GM23248 (cell line): ENCODE results near the gene MAP3K4. TPM values are rescaled to one million over a fixed set of nuclear protein-coding genes. Genes with fewer than 3 reads are reported as not detected.
A peak's percentile ranks its signal among the peaks of the same experiment; 100 is the strongest.
"Not testable (repeated sequence)": the region's sequence is repeated elsewhere in the genome, so short reads cannot be mapped to it uniquely, and the experiment has no call there.

Source experiments
- DNase-seq: peaks from one replicate; pipeline ENCODE4 v3.0.0-alpha.2; 2015
- H2AFZ ChIP-seq: fragments of 200-600 bp; sonication (generic); 2 replicates; pipeline ENCODE4 v1.6.1; 2016; ENCODE audit warnings: antibody characterized with exemption
- H3F3A ChIP-seq: fragments of 200-600 bp; sonication (generic); 2 replicates; pipeline ENCODE4 v1.6.1; 2016; ENCODE audit warnings: mild to moderate bottlenecking, antibody characterized with exemption, mixed run types; ENCODE audit not compliant: insufficient read depth
- H3K27ac ChIP-seq: fragments of 200-600 bp; sonication (generic); 2 replicates; pipeline ENCODE4 v1.5.1; 2016; ENCODE audit warnings: mild to moderate bottlenecking
- H3K27me3 ChIP-seq: fragments of 200-600 bp; sonication (generic); replicated peaks from 2 replicates; pipeline ENCODE4 v1.6.1; 2016; ENCODE audit warnings: mild to moderate bottlenecking; ENCODE audit not compliant: insufficient read depth
- H3K36me3 ChIP-seq: fragments of 200-600 bp; sonication (generic); 2 replicates; pipeline ENCODE4 v1.6.1; 2016; ENCODE audit warnings: low read depth, mild to moderate bottlenecking
- H3K4me1 ChIP-seq: fragments of 200-600 bp; sonication (generic); 2 replicates; pipeline ENCODE4 v1.6.1; 2016; ENCODE audit warnings: mild to moderate bottlenecking; ENCODE audit not compliant: insufficient read depth
- H3K4me2 ChIP-seq: fragments of 200-600 bp; sonication (generic); one replicate; pipeline ENCODE4 v1.6.1; 2016; ENCODE audit warnings: mild to moderate bottlenecking; ENCODE audit not compliant: unreplicated experiment
- H3K4me3 ChIP-seq: fragments of 200-600 bp; sonication (generic); 2 replicates; pipeline ENCODE4 v1.5.1; 2016; ENCODE audit warnings: mild to moderate bottlenecking
- H3K79me2 ChIP-seq: fragments of 200-600 bp; sonication (generic); 2 replicates; pipeline ENCODE4 v1.6.1; 2016; ENCODE audit warnings: mild to moderate bottlenecking; ENCODE audit not compliant: insufficient read depth
- H3K9ac ChIP-seq: fragments of 200-600 bp; sonication (generic); 2 replicates; pipeline ENCODE4 v1.6.1; 2016; ENCODE audit warnings: mild to moderate bottlenecking
- H3K9me2 ChIP-seq: fragments of 200-600 bp; sonication (generic); 2 replicates; pipeline ENCODE4 v1.6.1; 2016; ENCODE audit warnings: mixed run types, mild to moderate bottlenecking, moderate library complexity; ENCODE audit not compliant: insufficient read depth
- H3K9me3 ChIP-seq: fragments of 200-600 bp; sonication (generic); one replicate; pipeline ENCODE4 v1.6.1; 2017; ENCODE audit warnings: low read depth
- H4K20me1 ChIP-seq: fragments of 200-600 bp; sonication (generic); 2 replicates; pipeline ENCODE4 v1.6.0; 2016; ENCODE audit not compliant: insufficient read depth
- EZH2 ChIP-seq: fragments of 200-600 bp; sonication (generic); IDR thresholded peaks from 2 replicates; pipeline ENCODE4 v1.6.1; 2018; ENCODE audit warnings: antibody characterized with exemption, mild to moderate bottlenecking; ENCODE audit not compliant: insufficient read depth, poor library complexity, severe bottlenecking
- EZH2phosphoT487 ChIP-seq: fragments of 200-600 bp; sonication (generic); IDR thresholded peaks from 2 replicates; pipeline ENCODE4 v1.6.1; 2018; ENCODE audit warnings: antibody characterized with exemption, moderate library complexity, mild to moderate bottlenecking, low read depth; ENCODE audit not compliant: insufficient read depth
- WGBS, 2 experiments: methylation state at CpG; one replicate each; pipeline ENCODE4 v1.1.6; 2015 to 2017; ENCODE audit warnings: low lambda C conversion rate in 2 of 2, low coverage in 1 of 2; ENCODE audit errors: missing lambda C conversion rate in 2 of 2; 5-methylcytosine and 5-hydroxymethylcytosine counted together
- in situ Hi-C: fragments of 300-500 bp; cut with MboI; formaldehyde crosslinking; loops from 2 replicates; pipeline ENCODE4 v1.15.0; 2020
- polyA plus RNA-seq: library from polyadenylated mRNA; unstranded; fragments of >200 nt; fragmentation: Nextera tagmentation; extraction: Ambion mirVana; gene quantifications from 2 replicates; pipeline ENCODE4 v1.2.1, GENCODE V29; 2016
- total RNA-seq: library from RNA; depleted of rRNA; stranded (reverse); fragments of >200 nt; shearing (Covaris generic); gene quantifications from 2 replicates; pipeline ENCODE4 v1.2.3, GENCODE V29; 2014

Gene MAP3K4
- total and polyA plus RNA-seq, 2 experiments from 2014 or later: 13.0 to 26.2 TPM

DNA sequence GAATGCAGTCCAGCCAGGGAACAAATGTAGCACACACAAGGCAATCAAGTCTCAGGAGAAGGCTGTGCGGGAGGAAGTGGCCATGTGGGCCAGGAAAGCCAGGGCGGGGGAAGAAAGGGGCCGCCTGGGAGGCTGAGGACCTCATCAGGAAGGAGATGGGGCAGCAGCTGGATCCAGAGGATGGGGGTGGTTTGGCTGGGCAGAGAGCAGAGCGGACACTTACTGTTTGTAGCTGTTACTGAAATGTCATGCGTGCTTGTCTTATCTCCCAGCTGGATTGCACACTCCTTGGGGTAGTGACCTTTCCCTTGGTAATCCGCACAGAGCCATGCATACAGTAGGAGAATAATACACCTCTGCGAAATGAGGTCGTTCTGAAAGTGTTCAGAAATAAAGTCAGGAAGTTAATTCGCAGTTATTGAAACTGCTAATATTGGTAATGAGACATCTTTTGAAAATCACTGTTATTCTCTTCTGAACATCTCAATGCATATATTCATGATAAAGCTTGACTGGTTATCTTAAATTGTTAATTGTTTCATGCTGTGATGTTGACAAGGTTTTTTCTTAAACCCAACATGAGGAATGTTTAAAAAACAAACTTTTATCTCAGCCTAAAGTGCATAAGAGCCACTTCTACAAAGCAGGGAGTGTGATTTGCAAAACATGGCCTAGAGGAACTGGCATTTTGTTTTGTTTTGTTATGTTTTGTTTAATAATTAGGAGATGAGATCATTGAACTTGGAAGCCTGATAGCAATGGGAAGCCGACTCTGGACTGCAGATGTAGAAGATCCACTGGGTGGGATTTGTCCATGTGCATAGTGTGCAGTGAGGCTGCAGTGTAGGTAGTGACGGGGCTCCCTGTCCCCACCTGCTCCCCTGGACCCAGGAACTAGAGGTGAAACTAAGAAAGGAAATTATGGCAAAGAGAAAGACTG, 18.0 kb upstream of the MAP3K4 start:
- TF ChIP-seq EZH2phosphoT487 (no peak), EZH2 (no peak)
- Histone ChIP-seq H3K36me3 (no peaks in the 10 kb centered on the region), H4K20me1 (no peaks in the 10 kb centered on the region), H2AFZ (peak overlapping the region; percentile 46; the same call in 1 of the 2 replicates), H3K4me3 (peak overlapping the region; percentile 31), H3F3A (peaks cover 44% of the 10 kb centered on the region), H3K9me2 (no peaks in the 10 kb centered on the region), H3K4me2 (peak overlapping the region; percentile 62), H3K27me3 (no peaks in the 10 kb centered on the region), H3K9ac (peak overlapping the region; percentile 84), H3K4me1 (peaks cover 48% of the 10 kb centered on the region), H3K79me2 (no peaks in the 10 kb centered on the region), H3K27ac (peak overlapping the region; percentile 98), H3K9me3 (no peaks in the 10 kb centered on the region)
- in situ Hi-C loops: no loop called here
- DNase-seq: peak; percentile 84
- WGBS, 2 experiments: 11 to 19% methylated on average over 11 of the region's 11 CpGs

DNA sequence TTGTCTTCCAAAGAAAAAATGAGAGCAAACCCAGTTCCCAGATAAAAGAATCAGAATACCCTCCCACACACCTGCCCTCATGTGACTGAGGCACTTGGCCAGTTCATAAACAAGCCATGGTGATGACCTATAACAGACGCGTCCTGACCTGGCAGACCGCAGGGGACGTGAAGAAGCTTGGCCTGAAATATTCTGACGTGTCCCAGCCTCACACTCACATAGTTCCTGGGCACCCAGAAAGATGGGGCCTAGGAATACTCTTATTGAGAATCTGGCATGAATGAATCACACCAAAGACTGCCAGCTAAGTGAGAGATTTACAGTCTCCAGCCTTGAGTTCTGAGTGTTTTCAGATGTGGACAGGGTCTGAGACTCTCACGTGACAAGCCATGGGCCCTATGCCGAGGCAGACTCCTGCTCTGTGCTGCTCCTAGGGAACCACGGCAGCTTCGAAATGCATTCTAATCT, 17.2 kb upstream of the MAP3K4 start:
- Histone ChIP-seq H3K79me2 (no peaks in the 10 kb centered on the region), H3K9me2 (no peaks in the 10 kb centered on the region), H3F3A (peaks cover 52% of the 10 kb centered on the region), H2AFZ (0 out of 2 replicates have a peak overlapping the region, but pooled peaks have one; percentile 2), H4K20me1 (no peaks in the 10 kb centered on the region), H3K9me3 (no peaks in the 10 kb centered on the region), H3K4me1 (peaks cover 56% of the 10 kb centered on the region), H3K27ac (peak overlapping the region; percentile 98), H3K4me3 (peak overlapping the region; percentile 31), H3K9ac (peak overlapping the region; percentile 84), H3K27me3 (no peaks in the 10 kb centered on the region), H3K36me3 (no peaks in the 10 kb centered on the region), H3K4me2 (peak overlapping the region; percentile 62)
- in situ Hi-C loops: no loop called here
- peak; percentile 99 for DNase-seq
- TF ChIP-seq EZH2phosphoT487: no peak
- TF ChIP-seq EZH2: no peak
- 1% methylated on average over 8 to 9 of the region's 9 CpGs for WGBS, 2 experiments

DNA sequence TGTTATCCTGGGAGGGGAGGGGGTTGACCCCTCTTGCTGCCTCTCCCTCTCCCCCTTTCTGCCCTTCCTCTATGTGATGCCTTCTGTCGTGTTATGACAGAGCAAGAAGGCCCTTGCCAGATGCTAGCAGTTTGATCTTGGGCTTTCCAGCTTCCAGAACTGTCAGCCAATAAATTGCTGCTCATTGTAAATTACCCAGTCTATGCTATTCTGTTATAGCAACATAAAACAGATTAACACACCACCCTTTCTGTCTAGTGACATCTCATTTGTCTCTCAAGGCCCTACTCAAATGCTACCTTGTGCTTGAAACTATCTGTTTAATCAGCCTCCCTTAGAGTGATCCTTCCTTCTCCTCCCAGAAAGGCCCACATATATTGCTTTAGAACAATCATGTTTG, 16.4 kb upstream of the MAP3K4 start:
- 0 out of 2 replicates have a peak overlapping the region, but pooled peaks have one; percentile 2 for H2AFZ ChIP-seq
- 17 to 22% methylated on average over 1 of the region's 1 CpG for WGBS, 2 experiments
- H3K79me2 ChIP-seq: no peaks in the 10 kb centered on the region
- DNase-seq: peak; percentile 30
- peaks cover 63% of the 10 kb centered on the region for H3K4me1 ChIP-seq
- peaks cover 58% of the 10 kb centered on the region for H3F3A ChIP-seq
- H3K9ac ChIP-seq: peak overlapping the region; percentile 84
- no peaks in the 10 kb centered on the region for H3K36me3 ChIP-seq
- TF ChIP-seq EZH2phosphoT487 (no peak), EZH2 (no peak)
- in situ Hi-C loops: no loop called here
- no peaks in the 10 kb centered on the region for H3K9me2 ChIP-seq
- H3K4me2 ChIP-seq: peak overlapping the region; percentile 60
- 0 out of 2 replicates have a peak overlapping the region, but pooled peaks have one; percentile 28 for H3K4me3 ChIP-seq
- no peaks in the 10 kb centered on the region for H4K20me1 ChIP-seq
- no peaks in the 10 kb centered on the region for H3K9me3 ChIP-seq
- H3K27me3 ChIP-seq: no peaks in the 10 kb centered on the region
- peak overlapping the region; percentile 98 for H3K27ac ChIP-seq

DNA sequence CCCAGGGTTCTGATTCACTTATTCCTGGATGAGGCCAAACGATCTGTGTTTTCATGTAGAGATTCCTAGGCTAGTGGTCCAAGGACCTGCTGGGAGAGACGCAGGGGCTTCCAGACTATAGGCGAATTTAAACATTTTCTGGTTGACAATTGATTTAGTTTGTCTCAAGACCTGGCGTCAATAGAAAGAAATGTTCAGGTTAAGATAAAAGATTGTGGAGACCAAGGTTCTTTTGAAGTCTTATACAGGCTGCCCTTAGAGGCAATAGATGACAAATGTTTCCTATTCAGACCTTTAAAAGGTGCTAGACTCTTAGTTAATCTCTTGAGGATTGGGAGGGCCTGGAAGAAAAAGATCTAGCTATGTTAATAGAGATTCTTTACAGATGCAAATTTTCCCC, 15.6 kb upstream of the MAP3K4 start:
- DNase-seq, H3K9me3 ChIP-seq, H2AFZ ChIP-seq, H3K79me2 ChIP-seq, H3K36me3 ChIP-seq, H3K9me2 ChIP-seq, in situ Hi-C loops, H3K4me3 ChIP-seq, H3K9ac ChIP-seq, H3K27ac ChIP-seq, H3K4me2 ChIP-seq, H3K27me3 ChIP-seq, H4K20me1 ChIP-seq: not testable (repeated sequence)
- Histone ChIP-seq H3K4me1 (peaks cover 63% of the 10 kb centered on the region), H3F3A (peaks cover 58% of the 10 kb centered on the region)
- WGBS, 2 experiments: 79 to 85% methylated on average over 4 of the region's 4 CpGs
